ENCODE data around the gene BAX.

The BAX gene

GRCh38 chr19:48988860-48989259 is 34.2 kb downstream of the BAX start:
- no peak for DNase-seq

- no peak for DNase-seq
These were observed 35.1 kb downstream of the BAX start for GRCh38 chr19:48989701-48990291.

GRCh38 chr19:48990400-48990799 is 35.7 kb downstream of the BAX start:
- no peak for DNase-seq

- no peak for DNase-seq
These were observed 36.4 kb downstream of the BAX start for GRCh38 chr19:48991011-48991609.

- no peak for DNase-seq
These were observed 37.4 kb downstream of the BAX start for GRCh38 chr19:48991873-48992580.

GRCh38 chr19:48992581-48993174 is 38.0 kb downstream of the BAX start:
- no peak for DNase-seq

- DNase-seq, result peak; percentile 96
These were observed 38.7 kb downstream of the BAX start, which contains the start of the genes GYS1 and RUVBL2 for GRCh38 chr19:48993175-48994034. GYS1 (minus strand) TSS chr19:48993309; CDS start chr19:48993112, 197 bp downstream. RUVBL2 (plus strand) TSS chr19:48993887; CDS start chr19:48993912, 25 bp downstream.

- DNase-seq, result no peak
These were observed 39.3 kb downstream of the BAX start for GRCh38 chr19:48994035-48994386.

GRCh38 chr19:48997972-48998371 is 43.3 kb downstream of the BAX start:
- peak; percentile 9 for DNase-seq

- no peak for DNase-seq
These were observed 45.0 kb downstream of the BAX start for GRCh38 chr19:48999481-49000325.

- DNase-seq, result no peak
These were observed 49.5 kb downstream of the BAX start for GRCh38 chr19:49004133-49004532.

GRCh38 chr19:49004964-49005614 is 50.4 kb downstream of the BAX start:
- DNase-seq, result no peak

GRCh38 chr19:49006905-49007304 is 52.2 kb downstream of the BAX start:
- DNase-seq, result no peak

- DNase-seq, result no peak
These were observed 55.2 kb downstream of the BAX start for GRCh38 chr19:49009828-49010227.

GRCh38 chr19:49010453-49010852 is 55.8 kb downstream of the BAX start:
- DNase-seq, result no peak

- DNase-seq, result no peak
These were observed 56.5 kb downstream of the BAX start for GRCh38 chr19:49011194-49011593.
